Activated T-helper 1 cell treated with Interleukin-2 at 50 U/mL for 16 hours (primary cell): ENCODE results near the gene LBH.

ENCODE experiments used
- DNase-seq: peaks from one replicate; pipeline ENCODE4 v3.0.0-alpha.2; 2020; ENCODE audit warnings: low read depth

LBH gene

GRCh38 chr2:30276455-30276911 lies 45.1 kb downstream of the LBH start:
- no peak for DNase-seq

GRCh38 chr2:30277582-30277981 lies 46.2 kb downstream of the LBH start:
- no peak for DNase-seq

GRCh38 chr2:30278419-30278818 lies 47.1 kb downstream of the LBH start:
- no peak for DNase-seq

- no peak for DNase-seq
These were observed 49.5 kb downstream of the LBH start for GRCh38 chr2:30280596-30281434.

- no peak for DNase-seq
These were observed 50.7 kb downstream of the LBH start for GRCh38 chr2:30282081-30282480.

GRCh38 chr2:30282721-30283120 lies 51.4 kb downstream of the LBH start:
- DNase-seq: no peak

- no peak for DNase-seq
These were observed 52.7 kb downstream of the LBH start for GRCh38 chr2:30283931-30284565.

- DNase-seq: no peak
These were observed 54.4 kb downstream of the LBH start for GRCh38 chr2:30285758-30286157.

- DNase-seq: no peak
These were observed 56.0 kb downstream of the LBH start for GRCh38 chr2:30287190-30287840.

- DNase-seq: no peak
These were observed 56.7 kb downstream of the LBH start for GRCh38 chr2:30287857-30288513.

GRCh38 chr2:30288561-30288960 lies 57.2 kb downstream of the LBH start:
- DNase-seq: no peak

GRCh38 chr2:30293303-30293921 lies 62.1 kb downstream of the LBH start:
- no peak for DNase-seq

- DNase-seq: no peak
These were observed 62.8 kb downstream of the LBH start for GRCh38 chr2:30294133-30294532.

GRCh38 chr2:30296496-30296895 lies 65.2 kb downstream of the LBH start:
- no peak for DNase-seq

- no peak for DNase-seq
These were observed 67.0 kb downstream of the LBH start for GRCh38 chr2:30298302-30298701.

- DNase-seq: no peak
These were observed 68.8 kb downstream of the LBH start for GRCh38 chr2:30300122-30300455.

- no peak for DNase-seq
These were observed 69.3 kb downstream of the LBH start for GRCh38 chr2:30300456-30301221.

GRCh38 chr2:30301551-30301950 lies 70.2 kb downstream of the LBH start:
- no peak for DNase-seq

- DNase-seq: no peak
These were observed 71.2 kb downstream of the LBH start for GRCh38 chr2:30302566-30302965.

- DNase-seq: no peak
These were observed 71.8 kb downstream of the LBH start for GRCh38 chr2:30303095-30303494.

GRCh38 chr2:30305235-30305634 lies 73.9 kb downstream of the LBH start:
- no peak for DNase-seq
